Measurements from ENCODE around the gene SCAMP4. TPM values are rescaled to one million over a fixed set of nuclear protein-coding genes. Genes with fewer than 3 reads are reported as not detected.

The SCAMP4 gene
- total RNA-seq, 2 experiments from 2014 or later = 23.1 to 25.1 TPM

- ChIA-PET CTCF (no interaction called here), POLR2A (no interaction called here)
- DNase-seq = no peak
- Mint-ChIP-seq H3K27me3 (no peaks in the 10 kb centered on the region), H3K4me1 (ENCODE audit: low read depth) (peaks cover 7% of the 10 kb centered on the region), H3K36me3 (ENCODE audit: low read depth) (peaks cover 3% of the 10 kb centered on the region), H3K4me3 (no peak overlapping the region), H3K9me3 (no peaks in the 10 kb centered on the region), H3K27ac (no peak overlapping the region)
- intact Hi-C loops (cut with micrococcal nuclease) = no loop called here
- no peak for ATAC-seq
- TF ChIP-seq CTCF (IDR thresholded peaks at IDR 0.05) = no peak
Measured at GRCh38 chr19:1955171-1956121, 50.2 kb downstream of the SCAMP4 start.

GRCh38 chr19:1956122-1956494, 50.9 kb downstream of the SCAMP4 start:
- H3K36me3 Mint-ChIP-seq (ENCODE audit: low read depth) = peaks cover 3% of the 10 kb centered on the region
- H3K4me1 Mint-ChIP-seq (ENCODE audit: low read depth) = peaks cover 8% of the 10 kb centered on the region
- ChIA-PET CTCF (no interaction called here), POLR2A (no interaction called here)
- H3K27me3 Mint-ChIP-seq = no peaks in the 10 kb centered on the region
- no peak for TF ChIP-seq CTCF (IDR thresholded peaks at IDR 0.05)
- no peak overlapping the region for H3K27ac Mint-ChIP-seq
- ATAC-seq (no peak), DNase-seq (no peak)
- no peaks in the 10 kb centered on the region for H3K9me3 Mint-ChIP-seq
- intact Hi-C loops (cut with micrococcal nuclease) = no loop called here
- no peak overlapping the region for H3K4me3 Mint-ChIP-seq

- H3K36me3 Mint-ChIP-seq (ENCODE audit: low read depth) = peaks cover 1% of the 10 kb centered on the region
- POLR2A ChIA-PET = no interaction called here
- no peak overlapping the region for H3K27ac Mint-ChIP-seq
- intact Hi-C loops (cut with micrococcal nuclease) = no loop called here
- CTCF ChIA-PET = no interaction called here
- H3K4me3 Mint-ChIP-seq = no peak overlapping the region
- H3K4me1 Mint-ChIP-seq (ENCODE audit: low read depth) = peaks cover 8% of the 10 kb centered on the region
- H3K27me3 Mint-ChIP-seq = no peaks in the 10 kb centered on the region
- no peaks in the 10 kb centered on the region for H3K9me3 Mint-ChIP-seq
- no peak for DNase-seq
- TF ChIP-seq CTCF (IDR thresholded peaks at IDR 0.05) = no peak
- no peak for ATAC-seq
Measured at GRCh38 chr19:1956868-1957492, 51.8 kb downstream of the SCAMP4 start.

GRCh38 chr19:1957562-1958248, 52.5 kb downstream of the SCAMP4 start:
- ATAC-seq = no peak
- peaks cover 1% of the 10 kb centered on the region for H3K36me3 Mint-ChIP-seq (ENCODE audit: low read depth)
- intact Hi-C loops (cut with micrococcal nuclease) = no loop called here
- no peak for TF ChIP-seq CTCF (IDR thresholded peaks at IDR 0.05)
- H3K27ac Mint-ChIP-seq = no peak overlapping the region
- no peak for DNase-seq
- no peaks in the 10 kb centered on the region for H3K9me3 Mint-ChIP-seq
- no peaks in the 10 kb centered on the region for H3K27me3 Mint-ChIP-seq
- POLR2A ChIA-PET = no interaction called here
- no peak overlapping the region for H3K4me3 Mint-ChIP-seq
- peaks cover 8% of the 10 kb centered on the region for H3K4me1 Mint-ChIP-seq (ENCODE audit: low read depth)
- CTCF ChIA-PET = no interaction called here
